ENCODE data around the gene SYT17. TPM values are rescaled to one million over a fixed set of nuclear protein-coding genes. Genes with fewer than 3 reads are reported as not detected.

The SYT17 gene
- total and polyA plus RNA-seq, 2 experiments from 2014 or later = not detected

DNA sequence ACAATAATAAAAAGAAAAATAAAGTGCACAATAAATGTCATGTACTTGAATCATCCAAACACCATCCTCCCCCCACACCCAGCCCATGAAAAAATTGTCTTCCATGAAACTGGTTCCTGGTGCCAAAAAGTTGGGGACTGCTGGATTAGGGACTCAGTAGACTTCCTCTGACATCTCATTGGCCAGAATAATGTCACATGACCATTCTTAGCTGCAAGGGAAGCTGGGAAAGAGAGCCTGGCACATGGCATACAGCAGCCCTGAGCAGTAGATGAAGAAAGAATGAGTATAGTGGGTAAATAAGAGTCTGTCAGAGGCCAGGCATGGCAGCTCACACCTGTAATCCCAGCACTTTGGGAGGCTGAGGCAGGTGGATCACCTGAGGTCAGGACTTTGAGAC lies 41.7 kb upstream of the SYT17 start:
- DNase-seq = no peak
- H3K9me3 ChIP-seq (ENCODE audit: low read depth) = no peaks in the 10 kb centered on the region

DNA sequence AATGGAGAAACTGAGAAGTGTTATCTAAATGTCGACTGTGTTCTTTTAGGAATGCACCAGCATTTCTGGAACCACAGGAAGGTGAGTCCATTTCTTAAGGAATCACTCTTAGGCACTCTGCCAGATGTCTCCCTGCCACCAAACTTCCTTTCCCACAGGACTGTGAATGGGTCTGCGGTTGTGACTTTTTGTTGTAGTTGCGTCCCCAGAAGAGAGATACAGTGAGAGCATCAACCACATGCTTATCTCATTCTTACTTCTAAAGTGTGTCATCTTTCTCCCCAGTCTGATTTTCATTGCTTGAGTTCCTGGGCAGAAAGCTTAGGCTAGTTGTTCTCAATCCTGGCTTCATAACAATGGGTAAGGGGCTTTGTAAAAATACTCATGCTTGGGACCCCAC lies 40.8 kb upstream of the SYT17 start:
- H3F3A ChIP-seq (ENCODE audit: insufficient read depth) = peaks cover 41% of the 10 kb centered on the region
- no peaks in the 10 kb centered on the region for H3K36me3 ChIP-seq (ENCODE audit: low read depth)
- 97 to 98% methylated on average over 3 of the region's 3 CpGs for WGBS, 2 experiments (ENCODE audit: low coverage in 1 of 2, low lambda C conversion rate in 2 of 2, missing lambda C conversion rate in 2 of 2)
- peaks cover 6% of the 10 kb centered on the region; the same call in 1 of the 2 replicates for H3K79me2 ChIP-seq (ENCODE audit: insufficient read depth)
- TF ChIP-seq EZH2 (IDR thresholded peaks at IDR 0.05; ENCODE audit: insufficient read depth, poor library complexity, severe bottlenecking) = no peak
- TF ChIP-seq EZH2phosphoT487 (IDR thresholded peaks at IDR 0.05; ENCODE audit: insufficient read depth, low read depth) = no peak
- H3K9me2 ChIP-seq (ENCODE audit: insufficient read depth) = no peaks in the 10 kb centered on the region
- H2AFZ ChIP-seq = no peak overlapping the region
- no peaks in the 10 kb centered on the region for H3K27me3 ChIP-seq (replicated peaks; ENCODE audit: insufficient read depth)
- no peaks in the 10 kb centered on the region for H3K9me3 ChIP-seq (ENCODE audit: low read depth)
- no peak overlapping the region for H3K9ac ChIP-seq
- peaks cover 22% of the 10 kb centered on the region for H3K4me1 ChIP-seq (ENCODE audit: insufficient read depth)
- no peak overlapping the region for H3K4me3 ChIP-seq
- in situ Hi-C loops (cut with MboI) = no loop called here
- no peak overlapping the region for H3K27ac ChIP-seq
- DNase-seq = no peak
- H4K20me1 ChIP-seq (ENCODE audit: insufficient read depth) = no peaks in the 10 kb centered on the region
- H3K4me2 ChIP-seq (ENCODE audit: unreplicated experiment) = no peak overlapping the region

More for the DNA sequence above, 41.7 kb upstream of the SYT17 start:
- peaks cover 2% of the 10 kb centered on the region; the same call in 1 of the 2 replicates for H3K36me3 ChIP-seq (ENCODE audit: low read depth)
- TF ChIP-seq EZH2 (IDR thresholded peaks at IDR 0.05; ENCODE audit: insufficient read depth, poor library complexity, severe bottlenecking) = no peak
- no peak for TF ChIP-seq EZH2phosphoT487 (IDR thresholded peaks at IDR 0.05; ENCODE audit: insufficient read depth, low read depth)
- H2AFZ ChIP-seq = no peak overlapping the region
- peaks cover 16% of the 10 kb centered on the region for H3K4me1 ChIP-seq (ENCODE audit: insufficient read depth)
- H3K79me2 ChIP-seq (ENCODE audit: insufficient read depth) = peaks cover 14% of the 10 kb centered on the region
- no peak overlapping the region for H3K27ac ChIP-seq
- no peaks in the 10 kb centered on the region for H3K9me2 ChIP-seq (ENCODE audit: insufficient read depth)
- no peak overlapping the region for H3K9ac ChIP-seq
- H3K4me2 ChIP-seq (ENCODE audit: unreplicated experiment) = no peak overlapping the region
- peaks cover 35% of the 10 kb centered on the region for H3F3A ChIP-seq (ENCODE audit: insufficient read depth)
- H3K4me3 ChIP-seq = no peak overlapping the region
- in situ Hi-C loops (cut with MboI) = no loop called here
- no peaks in the 10 kb centered on the region for H3K27me3 ChIP-seq (replicated peaks; ENCODE audit: insufficient read depth)
- H4K20me1 ChIP-seq (ENCODE audit: insufficient read depth) = no peaks in the 10 kb centered on the region

DNA sequence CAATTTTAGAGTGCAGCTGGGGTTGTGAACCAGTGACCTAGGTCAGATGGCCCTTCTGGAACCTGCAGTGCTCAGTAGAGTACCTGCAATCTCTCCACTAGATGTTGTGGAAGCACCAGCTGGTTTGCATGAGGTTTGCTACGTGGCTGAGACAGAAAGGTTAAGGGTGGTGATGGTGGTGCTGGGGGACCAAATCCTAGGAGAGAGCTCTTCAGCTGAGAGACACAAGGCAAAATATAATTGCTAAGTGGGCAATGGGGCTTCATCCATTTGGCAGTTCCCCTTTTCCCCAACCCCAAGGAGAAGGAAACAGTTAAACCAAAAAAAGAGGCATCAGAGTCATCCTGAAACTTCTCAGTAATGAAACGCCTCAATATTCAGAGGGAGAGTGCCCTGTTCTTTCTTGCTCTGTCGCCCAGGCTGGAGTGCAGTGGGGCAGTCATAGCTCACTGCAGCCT lies 40.3 kb upstream of the SYT17 start:
- Histone ChIP-seq H2AFZ (no peak overlapping the region), H3K9me3 (ENCODE audit: low read depth) (no peaks in the 10 kb centered on the region), H4K20me1 (ENCODE audit: insufficient read depth) (no peaks in the 10 kb centered on the region), H3K4me2 (ENCODE audit: unreplicated experiment) (no peak overlapping the region), H3K27me3 (replicated peaks; ENCODE audit: insufficient read depth) (no peaks in the 10 kb centered on the region), H3K79me2 (ENCODE audit: insufficient read depth) (peaks cover 1% of the 10 kb centered on the region; the same call in 1 of the 2 replicates), H3F3A (ENCODE audit: insufficient read depth) (peaks cover 41% of the 10 kb centered on the region), H3K4me3 (no peak overlapping the region), H3K4me1 (ENCODE audit: insufficient read depth) (peaks cover 22% of the 10 kb centered on the region), H3K9ac (no peak overlapping the region), H3K36me3 (ENCODE audit: low read depth) (no peaks in the 10 kb centered on the region), H3K27ac (no peak overlapping the region), H3K9me2 (ENCODE audit: insufficient read depth) (no peaks in the 10 kb centered on the region)
- 82 to 85% methylated on average over 3 of the region's 3 CpGs for WGBS, 2 experiments (ENCODE audit: low coverage in 1 of 2, low lambda C conversion rate in 2 of 2, missing lambda C conversion rate in 2 of 2)
- in situ Hi-C loops (cut with MboI) = no loop called here
- TF ChIP-seq EZH2 (IDR thresholded peaks at IDR 0.05; ENCODE audit: insufficient read depth, poor library complexity, severe bottlenecking) = no peak
- TF ChIP-seq EZH2phosphoT487 (IDR thresholded peaks at IDR 0.05; ENCODE audit: insufficient read depth, low read depth) = no peak
- DNase-seq = no peak

DNA sequence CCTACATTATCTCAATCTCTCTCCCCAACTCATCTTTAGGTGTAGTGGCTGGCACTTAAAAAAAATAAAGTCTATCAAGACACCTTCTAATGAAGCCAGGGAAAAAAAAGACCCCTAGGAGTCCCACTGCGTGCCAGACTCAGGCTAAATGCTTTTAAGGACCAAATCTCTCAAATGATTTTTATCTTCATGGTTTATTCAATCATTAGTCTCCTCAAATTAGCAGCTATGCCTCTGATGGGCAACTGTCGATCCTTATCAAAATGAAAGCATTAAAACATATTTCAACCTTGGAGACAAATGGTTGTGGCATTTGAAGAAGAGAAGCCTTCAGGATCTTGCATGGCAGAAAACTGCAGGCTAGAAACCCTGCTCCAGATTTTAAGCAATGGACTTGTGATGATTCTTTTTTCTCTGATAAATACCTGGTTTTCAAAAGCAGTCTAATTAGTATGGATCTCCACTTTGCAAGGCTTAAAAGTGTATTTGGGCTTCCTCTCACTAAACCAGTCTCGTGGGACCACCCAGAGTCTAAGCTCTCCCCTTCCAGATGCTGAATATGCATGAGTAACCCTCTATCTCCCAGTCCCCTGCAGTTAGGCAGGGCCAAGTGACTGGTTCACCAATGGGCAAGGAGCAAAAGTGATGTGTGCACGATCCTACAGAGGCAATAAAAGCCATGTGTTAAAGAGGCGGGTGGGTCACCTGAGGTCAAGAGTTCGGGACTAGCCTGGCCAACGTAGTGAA lies 39.4 kb upstream of the SYT17 start:
- Histone ChIP-seq H2AFZ (no peak overlapping the region), H3K9me3 (ENCODE audit: low read depth) (no peaks in the 10 kb centered on the region), H3K79me2 (ENCODE audit: insufficient read depth) (no peaks in the 10 kb centered on the region), H3F3A (ENCODE audit: insufficient read depth) (peaks cover 41% of the 10 kb centered on the region), H3K4me2 (ENCODE audit: unreplicated experiment) (no peak overlapping the region), H4K20me1 (ENCODE audit: insufficient read depth) (no peaks in the 10 kb centered on the region), H3K36me3 (ENCODE audit: low read depth) (no peaks in the 10 kb centered on the region), H3K4me1 (ENCODE audit: insufficient read depth) (peaks cover 22% of the 10 kb centered on the region), H3K9me2 (ENCODE audit: insufficient read depth) (no peaks in the 10 kb centered on the region), H3K9ac (no peak overlapping the region), H3K4me3 (no peak overlapping the region), H3K27me3 (replicated peaks; ENCODE audit: insufficient read depth) (no peaks in the 10 kb centered on the region), H3K27ac (no peak overlapping the region)
- TF ChIP-seq EZH2 (IDR thresholded peaks at IDR 0.05; ENCODE audit: insufficient read depth, poor library complexity, severe bottlenecking) (no peak), EZH2phosphoT487 (IDR thresholded peaks at IDR 0.05; ENCODE audit: insufficient read depth, low read depth) (no peak)
- in situ Hi-C loops (cut with MboI) = no loop called here
- WGBS, 2 experiments (ENCODE audit: low coverage in 1 of 2, low lambda C conversion rate in 2 of 2, missing lambda C conversion rate in 2 of 2) = 72 to 73% methylated on average over 7 of the region's 7 CpGs
- DNase-seq = no peak
